ENCODE results near the gene IRF2BP2. TPM values are rescaled to one million over a fixed set of nuclear protein-coding genes. Genes with fewer than 3 reads are reported as not detected.

IRF2BP2 gene
- polyA plus RNA-seq, 2 donors, result 48.8 to 68.5 TPM

- Histone ChIP-seq H3K27me3 (ENCODE audit: control insufficient read depth in 1 of 2, insufficient read depth in 2 of 2, low read length in 2 of 2) (no peaks in the 10 kb centered on the region), H3K9me3 (ENCODE audit: control insufficient read depth in 2 of 2, insufficient read depth in 1 of 2, low read depth in 1 of 2, low read length in 1 of 2) (no peaks in the 10 kb centered on the region), H3K4me1 (ENCODE audit: control insufficient read depth in 2 of 2, insufficient read depth in 2 of 2, low read length in 1 of 2) (peaks cover 3 to 10% of the 10 kb centered on the region in 2 donors), H3K27ac (ENCODE audit: low read depth in 2 of 2, low read length in 1 of 2) (peak overlapping the region in 1 of 2 donors; percentile 95), H3K4me3 (ENCODE audit: low read depth in 1 of 2, low read length in 2 of 2) (no peak overlapping the region), H3K36me3 (ENCODE audit: control insufficient read depth in 2 of 2, insufficient read depth in 2 of 2, low read length in 1 of 2) (no peaks in the 10 kb centered on the region)
- WGBS, 2 donors, result 43 to 51% methylated on average over 4 of the region's 4 CpGs
Observed at GRCh38 chr1:234588386-234588785, 21.6 kb downstream of the IRF2BP2 start.

GRCh38 chr1:234586892-234587485, 23.0 kb downstream of the IRF2BP2 start:
- no peak overlapping the region for H3K27ac ChIP-seq (ENCODE audit: low read depth in 2 of 2, low read length in 1 of 2)
- no peak overlapping the region for H3K4me3 ChIP-seq (ENCODE audit: low read depth in 1 of 2, low read length in 2 of 2)
- peaks cover 3 to 10% of the 10 kb centered on the region in 2 donors for H3K4me1 ChIP-seq (ENCODE audit: control insufficient read depth in 2 of 2, insufficient read depth in 2 of 2, low read length in 1 of 2)
- 65 to 67% methylated on average over 12 of the region's 12 CpGs for WGBS, 2 donors
- no peaks in the 10 kb centered on the region for H3K9me3 ChIP-seq (ENCODE audit: control insufficient read depth in 2 of 2, insufficient read depth in 1 of 2, low read depth in 1 of 2, low read length in 1 of 2)
- H3K36me3 ChIP-seq (ENCODE audit: control insufficient read depth in 2 of 2, insufficient read depth in 2 of 2, low read length in 1 of 2), result no peaks in the 10 kb centered on the region
- H3K27me3 ChIP-seq (ENCODE audit: control insufficient read depth in 1 of 2, insufficient read depth in 2 of 2, low read length in 2 of 2), result no peaks in the 10 kb centered on the region

- H3K27ac ChIP-seq (ENCODE audit: low read depth in 2 of 2, low read length in 1 of 2), result peak overlapping the region in 1 of 2 donors; percentile 69
- no peaks in the 10 kb centered on the region for H3K27me3 ChIP-seq (ENCODE audit: control insufficient read depth in 1 of 2, insufficient read depth in 2 of 2, low read length in 2 of 2)
- WGBS, 2 donors, result 94 to 96% methylated on average over 5 of the region's 5 CpGs
- H3K4me3 ChIP-seq (ENCODE audit: low read depth in 1 of 2, low read length in 2 of 2), result no peak overlapping the region
- H3K36me3 ChIP-seq (ENCODE audit: control insufficient read depth in 2 of 2, insufficient read depth in 2 of 2, low read length in 1 of 2), result no peaks in the 10 kb centered on the region
- H3K9me3 ChIP-seq (ENCODE audit: control insufficient read depth in 2 of 2, insufficient read depth in 1 of 2, low read depth in 1 of 2, low read length in 1 of 2), result no peaks in the 10 kb centered on the region
- H3K4me1 ChIP-seq (ENCODE audit: control insufficient read depth in 2 of 2, insufficient read depth in 2 of 2, low read length in 1 of 2), result peaks cover 3 to 10% of the 10 kb centered on the region in 2 donors
Observed at GRCh38 chr1:234586304-234586703, 23.7 kb downstream of the IRF2BP2 start.

- peak overlapping the region; percentile 65 to 78 for H3K27ac ChIP-seq (ENCODE audit: low read depth in 2 of 2, low read length in 1 of 2)
- 37 to 48% methylated on average over 8 of the region's 8 CpGs for WGBS, 2 donors
- no peaks in the 10 kb centered on the region for H3K36me3 ChIP-seq (ENCODE audit: control insufficient read depth in 2 of 2, insufficient read depth in 2 of 2, low read length in 1 of 2)
Observed at GRCh38 chr1:234585330-234586055, 24.5 kb downstream of the IRF2BP2 start.

GRCh38 chr1:234584926-234585325, 25.1 kb downstream of the IRF2BP2 start:
- no peaks in the 10 kb centered on the region for H3K9me3 ChIP-seq (ENCODE audit: control insufficient read depth in 2 of 2, insufficient read depth in 1 of 2, low read depth in 1 of 2, low read length in 1 of 2)
- H3K36me3 ChIP-seq (ENCODE audit: control insufficient read depth in 2 of 2, insufficient read depth in 2 of 2, low read length in 1 of 2), result no peaks in the 10 kb centered on the region
- peak overlapping the region in 1 of 2 donors; percentile 47 for H3K27ac ChIP-seq (ENCODE audit: low read depth in 2 of 2, low read length in 1 of 2)
- WGBS, 2 donors, result 47 to 61% methylated on average over 4 of the region's 4 CpGs
- H3K27me3 ChIP-seq (ENCODE audit: control insufficient read depth in 1 of 2, insufficient read depth in 2 of 2, low read length in 2 of 2), result no peaks in the 10 kb centered on the region
- no peak overlapping the region for H3K4me3 ChIP-seq (ENCODE audit: low read depth in 1 of 2, low read length in 2 of 2)
- H3K4me1 ChIP-seq (ENCODE audit: control insufficient read depth in 2 of 2, insufficient read depth in 2 of 2, low read length in 1 of 2), result peaks cover 3 to 10% of the 10 kb centered on the region in 2 donors

More at GRCh38 chr1:234585330-234586055, 24.5 kb downstream of the IRF2BP2 start:
- no peaks in the 10 kb centered on the region for H3K9me3 ChIP-seq (ENCODE audit: control insufficient read depth in 2 of 2, insufficient read depth in 1 of 2, low read depth in 1 of 2, low read length in 1 of 2)
- no peak overlapping the region for H3K4me3 ChIP-seq (ENCODE audit: low read depth in 1 of 2, low read length in 2 of 2)
- H3K4me1 ChIP-seq (ENCODE audit: control insufficient read depth in 2 of 2, insufficient read depth in 2 of 2, low read length in 1 of 2), result peaks cover 3 to 10% of the 10 kb centered on the region in 2 donors
- H3K27me3 ChIP-seq (ENCODE audit: control insufficient read depth in 1 of 2, insufficient read depth in 2 of 2, low read length in 2 of 2), result no peaks in the 10 kb centered on the region

- WGBS, 2 donors, result 70 to 79% methylated on average over 6 of the region's 6 CpGs
Observed at GRCh38 chr1:234584420-234584805, 25.6 kb downstream of the IRF2BP2 start.

GRCh38 chr1:234583755-234584419, 26.1 kb downstream of the IRF2BP2 start:
- H3K4me3 ChIP-seq (ENCODE audit: low read depth in 1 of 2, low read length in 2 of 2), result no peak overlapping the region
- WGBS, 2 donors, result 75 to 79% methylated on average over 9 of the region's 9 CpGs
- peaks cover 3% of the 10 kb centered on the region in 2 donors for H3K4me1 ChIP-seq (ENCODE audit: control insufficient read depth in 2 of 2, insufficient read depth in 2 of 2, low read length in 1 of 2)
- H3K27me3 ChIP-seq (ENCODE audit: control insufficient read depth in 1 of 2, insufficient read depth in 2 of 2, low read length in 2 of 2), result no peaks in the 10 kb centered on the region
- no peaks in the 10 kb centered on the region for H3K36me3 ChIP-seq (ENCODE audit: control insufficient read depth in 2 of 2, insufficient read depth in 2 of 2, low read length in 1 of 2)
- H3K9me3 ChIP-seq (ENCODE audit: control insufficient read depth in 2 of 2, insufficient read depth in 1 of 2, low read depth in 1 of 2, low read length in 1 of 2), result no peaks in the 10 kb centered on the region
- H3K27ac ChIP-seq (ENCODE audit: low read depth in 2 of 2, low read length in 1 of 2), result peak overlapping the region in 1 of 2 donors; percentile 83

More at GRCh38 chr1:234584420-234584805, 25.6 kb downstream of the IRF2BP2 start:
- H3K4me3 ChIP-seq (ENCODE audit: low read depth in 1 of 2, low read length in 2 of 2), result no peak overlapping the region
- H3K4me1 ChIP-seq (ENCODE audit: control insufficient read depth in 2 of 2, insufficient read depth in 2 of 2, low read length in 1 of 2), result peaks cover 3 to 6% of the 10 kb centered on the region in 2 donors
- no peaks in the 10 kb centered on the region for H3K27me3 ChIP-seq (ENCODE audit: control insufficient read depth in 1 of 2, insufficient read depth in 2 of 2, low read length in 2 of 2)
- H3K36me3 ChIP-seq (ENCODE audit: control insufficient read depth in 2 of 2, insufficient read depth in 2 of 2, low read length in 1 of 2), result no peaks in the 10 kb centered on the region
- no peaks in the 10 kb centered on the region for H3K9me3 ChIP-seq (ENCODE audit: control insufficient read depth in 2 of 2, insufficient read depth in 1 of 2, low read depth in 1 of 2, low read length in 1 of 2)
- peak overlapping the region in 1 of 2 donors; percentile 36 for H3K27ac ChIP-seq (ENCODE audit: low read depth in 2 of 2, low read length in 1 of 2)

- Histone ChIP-seq H3K27ac (ENCODE audit: low read depth in 2 of 2, low read length in 1 of 2) (peak overlapping the region in 1 of 2 donors; percentile 68), H3K4me3 (ENCODE audit: low read depth in 1 of 2, low read length in 2 of 2) (no peak overlapping the region), H3K4me1 (ENCODE audit: control insufficient read depth in 2 of 2, insufficient read depth in 2 of 2, low read length in 1 of 2) (peaks cover 3% of the 10 kb centered on the region in 2 donors), H3K9me3 (ENCODE audit: control insufficient read depth in 2 of 2, insufficient read depth in 1 of 2, low read depth in 1 of 2, low read length in 1 of 2) (no peaks in the 10 kb centered on the region), H3K27me3 (ENCODE audit: control insufficient read depth in 1 of 2, insufficient read depth in 2 of 2, low read length in 2 of 2) (no peaks in the 10 kb centered on the region), H3K36me3 (ENCODE audit: control insufficient read depth in 2 of 2, insufficient read depth in 2 of 2, low read length in 1 of 2) (no peaks in the 10 kb centered on the region)
- WGBS, 2 donors, result 72 to 73% methylated on average over 9 of the region's 9 CpGs
Observed at GRCh38 chr1:234582681-234583301, 27.2 kb downstream of the IRF2BP2 start.

- H3K27me3 ChIP-seq (ENCODE audit: control insufficient read depth in 1 of 2, insufficient read depth in 2 of 2, low read length in 2 of 2), result no peaks in the 10 kb centered on the region
- WGBS, 2 donors, result 67 to 79% methylated on average over 8 of the region's 8 CpGs
- H3K4me3 ChIP-seq (ENCODE audit: low read depth in 1 of 2, low read length in 2 of 2), result no peak overlapping the region
- H3K4me1 ChIP-seq (ENCODE audit: control insufficient read depth in 2 of 2, insufficient read depth in 2 of 2, low read length in 1 of 2), result peaks cover 3% of the 10 kb centered on the region in 2 donors
- H3K36me3 ChIP-seq (ENCODE audit: control insufficient read depth in 2 of 2, insufficient read depth in 2 of 2, low read length in 1 of 2), result no peaks in the 10 kb centered on the region
- peak overlapping the region in 1 of 2 donors; percentile 68 for H3K27ac ChIP-seq (ENCODE audit: low read depth in 2 of 2, low read length in 1 of 2)
- no peaks in the 10 kb centered on the region for H3K9me3 ChIP-seq (ENCODE audit: control insufficient read depth in 2 of 2, insufficient read depth in 1 of 2, low read depth in 1 of 2, low read length in 1 of 2)
Observed at GRCh38 chr1:234582186-234582585, 27.8 kb downstream of the IRF2BP2 start.

All from esophagus (tissue), 2 donors.